ENCODE measurements around the gene ACOT7.

The ACOT7 gene

DNA sequence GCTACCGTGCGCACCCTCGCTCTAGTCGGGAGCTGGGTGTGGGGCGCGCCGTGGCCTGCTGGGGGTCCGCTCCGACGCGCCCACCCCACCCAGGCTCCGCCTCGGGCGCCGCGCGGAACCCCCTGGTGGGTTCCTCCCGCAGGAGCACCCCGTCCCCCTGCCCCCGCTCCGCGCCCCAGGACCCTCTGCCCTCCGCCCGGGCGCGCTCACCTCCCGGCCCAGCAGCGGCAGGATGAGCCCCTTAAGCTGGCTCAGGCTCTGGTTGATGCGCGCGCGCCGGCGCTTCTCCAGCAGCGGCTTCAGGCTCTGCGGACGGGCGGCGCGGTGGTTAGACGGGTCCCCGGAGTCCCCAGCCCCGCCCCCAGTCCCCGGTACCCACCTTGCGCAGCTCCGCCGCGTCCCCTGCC, 25.8 kb upstream of the ACOT7 start:
- H3K27ac ChIP-seq: no peak overlapping the region
- H3K27me3 ChIP-seq (replicated peaks): peaks cover 72% of the 10 kb centered on the region

GRCh38 chr1:6418668-6419396, 25.3 kb upstream of the ACOT7 start:
- Histone ChIP-seq H3K36me3 (replicated peaks) (no peaks in the 10 kb centered on the region), H3K4me3 (ENCODE audit: low read depth, low read length) (no peak overlapping the region), H3K27me3 (replicated peaks) (peaks cover 66% of the 10 kb centered on the region), H3K27ac (no peak overlapping the region)
- DNase-seq: no peak
- TF ChIP-seq, protein P1, sequence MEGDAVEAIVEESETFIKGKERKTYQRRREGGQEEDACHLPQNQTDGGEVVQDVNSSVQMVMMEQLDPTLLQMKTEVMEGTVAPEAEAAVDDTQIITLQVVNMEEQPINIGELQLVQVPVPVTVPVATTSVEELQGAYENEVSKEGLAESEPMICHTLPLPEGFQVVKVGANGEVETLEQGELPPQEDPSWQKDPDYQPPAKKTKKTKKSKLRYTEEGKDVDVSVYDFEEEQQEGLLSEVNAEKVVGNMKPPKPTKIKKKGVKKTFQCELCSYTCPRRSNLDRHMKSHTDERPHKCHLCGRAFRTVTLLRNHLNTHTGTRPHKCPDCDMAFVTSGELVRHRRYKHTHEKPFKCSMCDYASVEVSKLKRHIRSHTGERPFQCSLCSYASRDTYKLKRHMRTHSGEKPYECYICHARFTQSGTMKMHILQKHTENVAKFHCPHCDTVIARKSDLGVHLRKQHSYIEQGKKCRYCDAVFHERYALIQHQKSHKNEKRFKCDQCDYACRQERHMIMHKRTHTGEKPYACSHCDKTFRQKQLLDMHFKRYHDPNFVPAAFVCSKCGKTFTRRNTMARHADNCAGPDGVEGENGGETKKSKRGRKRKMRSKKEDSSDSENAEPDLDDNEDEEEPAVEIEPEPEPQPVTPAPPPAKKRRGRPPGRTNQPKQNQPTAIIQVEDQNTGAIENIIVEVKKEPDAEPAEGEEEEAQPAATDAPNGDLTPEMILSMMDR (IDR thresholded peaks at IDR 0.05; ENCODE audit: low read depth, low read length, missing control alignments): no peak
- in situ Hi-C loops (cut with HindIII; ENCODE audit: low pct_ligation_motif_present, low sequenced_read_pairs): no loop called here

More for the DNA sequence above, 25.8 kb upstream of the ACOT7 start:
- in situ Hi-C loops (cut with HindIII; ENCODE audit: low pct_ligation_motif_present, low sequenced_read_pairs): no loop called here
- no peak overlapping the region for H3K4me3 ChIP-seq (ENCODE audit: low read depth, low read length)
- TF ChIP-seq, protein P1 (IDR thresholded peaks at IDR 0.05; ENCODE audit: low read depth, low read length, missing control alignments): no peak
- no peaks in the 10 kb centered on the region for H3K36me3 ChIP-seq (replicated peaks)
- no peak for DNase-seq

- no peak overlapping the region for H3K4me3 ChIP-seq (ENCODE audit: low read depth, low read length)
- DNase-seq: no peak
- no peak overlapping the region for H3K27ac ChIP-seq
- in situ Hi-C loops (cut with HindIII; ENCODE audit: low pct_ligation_motif_present, low sequenced_read_pairs): no loop called here
- TF ChIP-seq, protein P1 (IDR thresholded peaks at IDR 0.05; ENCODE audit: low read depth, low read length, missing control alignments): no peak
- peaks cover 61% of the 10 kb centered on the region for H3K27me3 ChIP-seq (replicated peaks)
- H3K36me3 ChIP-seq (replicated peaks): no peaks in the 10 kb centered on the region
These were observed 24.5 kb upstream of the ACOT7 start for GRCh38 chr1:6417961-6418667.

GRCh38 chr1:6416906-6417305, 23.3 kb upstream of the ACOT7 start:
- Histone ChIP-seq H3K27ac (no peak overlapping the region), H3K36me3 (replicated peaks) (no peaks in the 10 kb centered on the region), H3K27me3 (replicated peaks) (peaks cover 59% of the 10 kb centered on the region), H3K4me3 (ENCODE audit: low read depth, low read length) (no peak overlapping the region)
- no peak for DNase-seq
- in situ Hi-C loops (cut with HindIII; ENCODE audit: low pct_ligation_motif_present, low sequenced_read_pairs): no loop called here
- TF ChIP-seq, protein P1 (IDR thresholded peaks at IDR 0.05; ENCODE audit: low read depth, low read length, missing control alignments): no peak

- DNase-seq: no peak
- Histone ChIP-seq H3K27ac (no peak overlapping the region), H3K36me3 (replicated peaks) (no peaks in the 10 kb centered on the region), H3K27me3 (replicated peaks) (peaks cover 58% of the 10 kb centered on the region), H3K4me3 (ENCODE audit: low read depth, low read length) (no peak overlapping the region)
- TF ChIP-seq, protein P1 (IDR thresholded peaks at IDR 0.05; ENCODE audit: low read depth, low read length, missing control alignments): no peak
- in situ Hi-C loops (cut with HindIII; ENCODE audit: low pct_ligation_motif_present, low sequenced_read_pairs): no loop called here
These were observed 22.7 kb upstream of the ACOT7 start for GRCh38 chr1:6416295-6416656.
